ENCODE results near the gene KNL1. TPM values are rescaled to one million over a fixed set of nuclear protein-coding genes. Genes with fewer than 3 reads are reported as not detected.

The KNL1 gene
- total and polyA plus RNA-seq, 10 of the 15 experiments (the other 5 are each of a cell fraction or from before 2014, with no cell fraction given): 10.9 to 55.5 (median 28.4) TPM

GRCh38 chr15:40685376-40685775, 91.3 kb downstream of the KNL1 start (continued):
- TF ChIP-seq HSF1 (IDR thresholded peaks at IDR 0.05; ENCODE audit: low read depth, low read length): no peak

- ChIA-PET RAD21 (ENCODE audit: unreplicated experiment) (no interaction called here), POLR2A (no interaction called here), SMC1A (ENCODE audit: uncharacterized antibody, unreplicated experiment) (no interaction called here), CTCF (interaction anchor here (0.9 kb wide), 1 partner anchor 11 kb away, joined by 4 read pairs; no protein-coding TSS in a partner anchor)
- H3K9ac ChIP-seq (ENCODE audit: control insufficient read depth, insufficient read depth, low read length): no peak overlapping the region
- H3K79me2 ChIP-seq (ENCODE audit: control insufficient read depth, insufficient read depth, low read length): 0 out of 2 replicates have a peak, but pooled peaks cover 1% of the 10 kb centered on the region
- no peaks in the 10 kb centered on the region for H3K9me3 ChIP-seq (replicated peaks; ENCODE audit: control insufficient read depth, insufficient read depth, low read length)
- H4K20me1 ChIP-seq (ENCODE audit: control insufficient read depth, insufficient read depth): no peaks in the 10 kb centered on the region
- no TSS peak for BruUV-seq (replicated peaks)
- WGBS (ENCODE audit: insufficient coverage, insufficient replicate concordance, low lambda C conversion rate, missing lambda C conversion rate): 97% methylated on average over 9 of the region's 9 CpGs
- H3K27ac ChIP-seq (ENCODE audit: control insufficient read depth, insufficient read depth): no peak overlapping the region
- no peaks in the 10 kb centered on the region for H3K27me3 ChIP-seq (replicated peaks in 1 of 2; ENCODE audit: control insufficient read depth in 2 of 2, insufficient read depth in 2 of 2, low read length in 1 of 2)
- 0 out of 4 replicates have a peak, but pooled peaks cover 0 to 3% of the 10 kb centered on the region in 2 experiments for H3K36me3 ChIP-seq (ENCODE audit: control insufficient read depth in 2 of 2, insufficient read depth in 2 of 2, low read length in 1 of 2)
- no peak for ATAC-seq
- in situ Hi-C loops (cut with MboI): no loop called here
- no peak overlapping the region for H3K4me3 ChIP-seq
- H3K4me2 ChIP-seq (ENCODE audit: control insufficient read depth, insufficient read depth): no peak overlapping the region
- H2AFZ ChIP-seq (ENCODE audit: control insufficient read depth, low read depth, low read length): no peak overlapping the region
- no peaks in the 10 kb centered on the region; the same call in 1 of the 2 replicates for H3K4me1 ChIP-seq (ENCODE audit: control insufficient read depth, insufficient read depth, low read length)
- intact Hi-C loops (cut with micrococcal nuclease; ENCODE audit: unreplicated experiment): no loop called here
- FAIRE-seq: no peak
- DNase-seq (ENCODE audit: low read depth, low spot score): no peak
- no peak for TF ChIP-seq EED (IDR thresholded peaks at IDR 0.05; ENCODE audit: low read depth)
- TF ChIP-seq FOS (IDR thresholded peaks at IDR 0.05; ENCODE audit: borderline replicate concordance, extremely low read depth, insufficient read length): no peak
- no peak for TF ChIP-seq IRF3 (IDR thresholded peaks at IDR 0.05)
- no peak for TF ChIP-seq POLR2AphosphoS2 (IDR thresholded peaks at IDR 0.05; ENCODE audit: low read depth, low read length)
- no peak for TF ChIP-seq TBL1XR1 (IDR thresholded peaks at IDR 0.05; ENCODE audit: low read depth, low read length)
- TF ChIP-seq EGR1 (IDR thresholded peaks at IDR 0.05; ENCODE audit: borderline replicate concordance in 1 of 2, low read depth in 2 of 2, low read length in 2 of 2): no peak
- no peak for TF ChIP-seq EZH2 (IDR thresholded peaks at IDR 0.05; ENCODE audit: borderline replicate concordance, control insufficient read depth, low read depth, low read length)
- no peak for TF ChIP-seq NR2F1 (conservative IDR thresholded peaks at IDR 0.05)
- no peak for TF ChIP-seq ELK1 (IDR thresholded peaks at IDR 0.05; ENCODE audit: low read depth, low read length)
- TF ChIP-seq SMC3 (IDR thresholded peaks at IDR 0.05; ENCODE audit: borderline replicate concordance, low read length): no peak
- no peak for TF ChIP-seq IKZF2 (IDR thresholded peaks at IDR 0.05)
- TF ChIP-seq POU2F2 (IDR thresholded peaks at IDR 0.05; ENCODE audit: borderline replicate concordance, low read depth, low read length): no peak
- no peak for TF ChIP-seq ZBTB4 (CRISPR knock-in tag; IDR thresholded peaks at IDR 0.05)
Measured at GRCh38 chr15:40688932-40689799, 95.1 kb downstream of the KNL1 start.

All from GM12878 (cell line).